Osteoblast (primary cell): ENCODE data around the gene CD3D. TPM values are rescaled to one million over a fixed set of nuclear protein-coding genes. Genes with fewer than 3 reads are reported as not detected.

Experiments used
- DNase-seq: peaks from one replicate; pipeline ENCODE4 v3.0.0; 2011; ENCODE audit warnings: low spot score, mixed read lengths; ENCODE audit not compliant: insufficient read length; ENCODE audit errors: missing footprints
- H2AFZ ChIP-seq: 2 replicates; pipeline ENCODE4 v1.6.0; 2011; ENCODE audit warnings: mild to moderate bottlenecking, low read length
- H3K27ac ChIP-seq: 2 replicates; pipeline ENCODE4 v1.5.1; 2011; ENCODE audit warnings: mild to moderate bottlenecking, low read depth, low read length, moderate library complexity
- H3K27me3 ChIP-seq: 2 replicates; pipeline ENCODE4 v1.6.0; 2012; ENCODE audit warnings: mild to moderate bottlenecking, control low read depth, inconsistent platforms, low read length, moderate library complexity; ENCODE audit not compliant: insufficient read depth
- H3K36me3 ChIP-seq: 2 replicates; pipeline ENCODE4 v1.5.1; 2011; ENCODE audit warnings: mild to moderate bottlenecking, low read length, control low read depth, moderate library complexity; ENCODE audit not compliant: insufficient read depth
- H3K4me1 ChIP-seq: 2 replicates; pipeline ENCODE4 v1.5.1; 2011; ENCODE audit warnings: mild to moderate bottlenecking, low read length, control low read depth, moderate library complexity; ENCODE audit not compliant: insufficient read depth
- H3K4me2 ChIP-seq: 2 replicates; pipeline ENCODE4 v1.6.0; 2011; ENCODE audit warnings: mild to moderate bottlenecking, low read length; ENCODE audit not compliant: insufficient read depth
- H3K4me3 ChIP-seq: fragments of 200-600 bp; sonication (generic); 3 replicates; pipeline ENCODE4 v1.5.1; 2012; ENCODE audit warnings: mild to moderate bottlenecking, low read length, inconsistent platforms; ENCODE audit not compliant: insufficient read depth
- H3K79me2 ChIP-seq: 2 replicates; pipeline ENCODE4 v1.6.0; 2012; ENCODE audit warnings: mild to moderate bottlenecking, low read length, control low read depth, inconsistent platforms; ENCODE audit not compliant: insufficient read depth
- H3K9me3 ChIP-seq: 2 replicates; pipeline ENCODE4 v1.5.1; 2011; ENCODE audit warnings: low read depth, low read length, control low read depth
- H4K20me1 ChIP-seq: 2 replicates; pipeline ENCODE4 v1.6.0; 2012; ENCODE audit warnings: mild to moderate bottlenecking, low read length, control low read depth; ENCODE audit not compliant: insufficient read depth
- CTCF ChIP-seq: IDR thresholded peaks from 2 replicates; pipeline ENCODE4 v1.5.1; 2011; ENCODE audit warnings: mild to moderate bottlenecking, low read depth, low read length, moderate library complexity; ENCODE audit errors: extremely low read depth
- total RNA-seq: library from RNA; depleted of rRNA; stranded (reverse); fragments of >200 nt; gene quantifications from 2 replicates; pipeline ENCODE4 v1.2.3, GENCODE V29; 2012

CD3D gene
- total RNA-seq, 1 donor, result not detected

- Histone ChIP-seq H3K36me3 (no peaks in the 10 kb centered on the region), H4K20me1 (no peaks in the 10 kb centered on the region), H3K79me2 (no peaks in the 10 kb centered on the region), H2AFZ (no peak overlapping the region), H3K4me2 (no peak overlapping the region), H3K27ac (no peak overlapping the region), H3K27me3 (peaks cover 2% of the 10 kb centered on the region), H3K4me3 (no peak overlapping the region), H3K4me1 (no peaks in the 10 kb centered on the region), H3K9me3 (no peaks in the 10 kb centered on the region)
- no peak for DNase-seq
- no peak for TF ChIP-seq CTCF
These were observed 36.8 kb downstream of the CD3D start for GRCh38 chr11:118305726-118306125.

GRCh38 chr11:118304568-118305248 is 37.8 kb downstream of the CD3D start, which contains the start of gene CD3E:
TSS of gene CD3E (plus strand) at chr11:118304730. CDS start at chr11:118304953, 223 bp downstream.
- Histone ChIP-seq H3K4me1 (no peaks in the 10 kb centered on the region), H2AFZ (no peak within 1 kb of the TSS), H4K20me1 (no peaks in the 10 kb centered on the region), H3K4me2 (no peak within 1 kb of the TSS), H3K9me3 (no peaks in the 10 kb centered on the region), H3K79me2 (no peaks in the 10 kb centered on the region), H3K4me3 (no peak within 1 kb of the TSS), H3K36me3 (no peaks in the 10 kb centered on the region), H3K27ac (no peak within 1 kb of the TSS), H3K27me3 (peaks cover 2% of the 10 kb centered on the region)
- DNase-seq, result no peak
- TF ChIP-seq CTCF, result no peak

- Histone ChIP-seq H3K4me3 (no peak overlapping the region), H3K9me3 (no peaks in the 10 kb centered on the region), H3K27ac (no peak overlapping the region), H2AFZ (no peak overlapping the region), H4K20me1 (no peaks in the 10 kb centered on the region), H3K27me3 (peaks cover 2% of the 10 kb centered on the region), H3K4me2 (no peak overlapping the region), H3K79me2 (no peaks in the 10 kb centered on the region), H3K36me3 (no peaks in the 10 kb centered on the region), H3K4me1 (no peaks in the 10 kb centered on the region)
- no peak for DNase-seq
- no peak for TF ChIP-seq CTCF
These were observed 38.3 kb downstream of the CD3D start for GRCh38 chr11:118304227-118304567.

DNA sequence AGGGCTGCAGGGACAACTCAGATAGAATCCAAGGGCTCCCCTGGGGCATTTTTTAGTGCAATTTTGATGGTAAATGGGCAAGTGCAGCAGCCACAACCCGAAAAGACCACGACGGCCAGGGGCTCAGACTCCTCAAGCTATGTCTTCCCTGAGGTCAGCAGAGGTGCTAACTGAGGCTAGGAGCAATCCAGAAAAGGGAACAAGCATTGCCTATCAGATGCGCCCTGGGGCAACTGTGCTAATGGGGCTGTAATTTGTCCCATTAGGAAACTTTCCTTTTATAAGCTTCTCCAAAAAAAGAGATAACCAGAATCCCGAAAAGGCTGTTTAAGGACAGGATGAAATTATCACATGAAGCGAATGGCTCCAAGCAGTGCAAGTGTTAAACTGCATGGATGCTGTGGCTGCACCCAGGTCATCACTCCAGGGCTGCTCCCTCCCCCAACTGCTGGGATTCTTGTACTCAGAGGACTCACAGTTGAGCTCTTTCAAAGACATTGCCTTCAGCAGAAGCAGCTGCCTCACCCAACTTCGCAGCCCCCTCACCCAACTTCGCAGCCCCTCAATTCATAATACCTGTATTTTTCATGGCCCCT is 40.8 kb downstream of the CD3D start:
- Histone ChIP-seq H3K27ac (no peak overlapping the region), H3K4me3 (no peak overlapping the region), H3K36me3 (no peaks in the 10 kb centered on the region), H3K79me2 (no peaks in the 10 kb centered on the region), H3K4me2 (no peak overlapping the region), H3K27me3 (peaks cover 2% of the 10 kb centered on the region), H3K4me1 (no peaks in the 10 kb centered on the region), H4K20me1 (no peaks in the 10 kb centered on the region), H2AFZ (no peak overlapping the region), H3K9me3 (no peaks in the 10 kb centered on the region)
- DNase-seq, result no peak
- no peak for TF ChIP-seq CTCF
